Limb (tissue), 2 donors: ENCODE results near the gene TDRD15.
"Not testable (repeated sequence)": the region's sequence is repeated elsewhere in the genome, so short reads cannot be mapped to it uniquely, and the experiment has no call there.

Experiments
- DNase-seq, 2 donors: peaks; one replicate each; pipeline ENCODE4 v3.0.0-alpha.2; 2016; ENCODE audit errors: extremely low spot score in 2 of 2

TDRD15 gene

GRCh38 chr2:21146638-21147037 lies 22.9 kb downstream of the TDRD15 start:
- no peak for DNase-seq

- DNase-seq, result no peak
Observed at GRCh38 chr2:21148718-21149117, 24.9 kb downstream of the TDRD15 start.

GRCh38 chr2:21151234-21151633 lies 27.5 kb downstream of the TDRD15 start:
- not testable (repeated sequence) for DNase-seq

DNA sequence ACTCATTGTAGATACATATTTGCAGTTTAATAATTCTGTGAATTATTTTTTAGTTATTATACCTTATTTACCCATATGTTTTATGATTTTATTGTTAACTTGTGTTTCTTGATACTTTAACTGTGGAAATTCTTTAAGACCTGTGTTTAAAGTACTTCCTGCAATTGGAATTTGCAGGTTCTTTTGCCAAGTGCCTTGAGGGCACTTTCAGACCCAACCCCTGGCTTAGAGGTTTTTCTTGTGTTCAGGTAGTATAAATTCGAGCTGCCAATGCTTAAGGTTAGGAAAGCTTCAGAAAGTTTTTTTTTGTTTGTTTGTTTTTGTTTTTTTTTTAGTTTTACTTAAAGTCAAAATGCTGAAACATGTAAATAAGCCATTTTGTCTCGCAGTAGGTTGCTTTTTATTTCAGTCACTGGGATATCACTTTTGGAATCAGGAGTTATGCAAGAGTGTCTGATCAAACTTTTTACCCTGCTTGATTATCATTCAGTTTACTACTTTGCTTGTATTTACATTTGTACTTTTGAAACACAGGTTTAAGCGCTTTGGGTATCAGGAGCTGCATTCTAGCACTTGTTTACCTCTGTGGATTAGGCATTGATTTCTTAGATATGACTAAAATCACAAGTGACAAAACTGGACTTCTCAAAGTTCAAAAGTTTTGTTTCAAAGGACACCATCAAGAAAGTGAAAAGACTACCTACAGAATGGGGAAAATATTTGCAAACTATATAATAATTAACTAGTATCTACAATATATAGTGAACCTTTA lies 31.8 kb downstream of the TDRD15 start:
- no peak for DNase-seq

- DNase-seq, result no peak
Observed at GRCh38 chr2:21161122-21161521, 37.4 kb downstream of the TDRD15 start.

GRCh38 chr2:21161832-21162614 lies 38.3 kb downstream of the TDRD15 start:
- DNase-seq, result no peak

GRCh38 chr2:21162615-21162878 lies 38.8 kb downstream of the TDRD15 start:
- DNase-seq, result no peak

DNA sequence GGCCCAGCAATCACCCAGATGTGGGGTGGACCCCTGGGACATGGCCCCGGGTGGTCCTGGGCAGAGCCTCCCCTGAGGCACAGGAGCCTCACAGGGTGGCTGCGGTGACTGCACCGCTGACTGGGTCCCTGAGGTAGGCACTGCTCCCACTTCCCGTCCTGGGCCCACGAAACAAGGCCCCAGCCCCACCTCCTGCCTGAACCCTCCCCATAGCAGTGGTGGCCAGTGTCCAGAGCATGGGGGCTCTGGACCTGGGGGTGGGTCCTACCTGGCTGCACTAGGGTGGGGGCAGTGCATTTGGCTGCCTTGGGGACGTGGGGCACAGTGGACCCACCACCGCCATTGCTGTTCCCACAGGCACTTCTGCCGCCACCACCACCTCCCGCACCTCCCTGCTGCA lies 39.4 kb downstream of the TDRD15 start:
- no peak for DNase-seq

DNA sequence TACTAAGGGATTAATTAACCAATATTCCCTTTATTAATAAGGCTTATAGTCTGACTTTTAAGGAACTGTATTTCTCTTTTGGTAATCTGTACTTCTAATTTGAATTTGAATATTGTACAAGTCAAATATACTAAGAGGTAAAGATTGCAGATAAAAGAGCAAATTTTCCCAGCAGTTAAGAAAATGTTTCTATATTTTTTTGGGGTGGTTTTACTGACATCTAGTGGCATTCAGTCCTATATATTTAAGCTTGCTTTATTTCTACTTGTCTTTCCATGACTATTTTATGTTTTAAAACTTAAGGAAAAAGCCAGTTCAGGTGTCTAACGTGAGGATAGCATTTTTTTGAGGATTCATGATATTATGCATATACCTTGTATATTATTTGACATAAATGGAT lies 41.6 kb downstream of the TDRD15 start:
- peak in 1 of 2 donors; percentile 21 for DNase-seq

- peak in 1 of 2 donors; percentile 48 for DNase-seq
Observed at GRCh38 chr2:21175895-21176646, 52.3 kb downstream of the TDRD15 start.

- no peak for DNase-seq
Observed at GRCh38 chr2:21181957-21182356, 58.2 kb downstream of the TDRD15 start.

DNA sequence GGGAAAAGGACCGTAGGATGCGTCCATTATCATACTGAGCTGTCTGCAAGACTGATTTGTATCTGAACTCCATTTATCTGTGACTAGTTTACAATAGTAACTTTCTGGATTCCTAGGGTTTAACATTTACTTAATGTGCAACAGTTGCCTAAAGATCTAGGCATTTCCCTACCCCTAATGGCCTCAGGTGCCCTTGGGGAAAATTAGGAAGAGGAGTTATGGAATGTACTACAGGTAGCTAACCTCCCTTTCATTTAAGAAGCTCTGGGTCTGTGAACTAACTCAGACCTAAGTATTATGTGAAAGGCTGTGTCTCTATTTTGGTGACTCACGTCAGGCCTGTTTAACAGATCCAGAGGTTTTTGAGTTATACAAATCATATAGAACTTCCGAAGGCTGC lies 59.5 kb downstream of the TDRD15 start:
- no peak for DNase-seq

DNA sequence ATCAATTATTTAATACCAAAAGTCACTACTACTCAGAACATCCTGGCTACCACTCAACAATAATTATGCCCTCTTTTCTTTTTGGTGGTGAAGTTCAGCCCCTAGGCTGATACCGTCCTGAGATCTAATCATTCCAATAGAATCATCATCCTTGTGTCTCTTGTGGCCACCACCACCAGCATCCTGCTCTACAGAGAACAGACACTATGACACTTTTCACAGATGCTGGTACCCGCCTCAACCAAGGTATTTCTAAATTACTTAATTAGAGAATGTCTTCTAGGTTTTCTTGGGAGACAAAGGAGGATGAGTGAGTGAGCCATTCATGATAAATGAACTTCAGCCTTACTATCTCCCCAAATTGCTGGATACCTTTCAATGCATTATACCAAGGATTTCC lies 60.0 kb downstream of the TDRD15 start:
- DNase-seq, result no peak

DNA sequence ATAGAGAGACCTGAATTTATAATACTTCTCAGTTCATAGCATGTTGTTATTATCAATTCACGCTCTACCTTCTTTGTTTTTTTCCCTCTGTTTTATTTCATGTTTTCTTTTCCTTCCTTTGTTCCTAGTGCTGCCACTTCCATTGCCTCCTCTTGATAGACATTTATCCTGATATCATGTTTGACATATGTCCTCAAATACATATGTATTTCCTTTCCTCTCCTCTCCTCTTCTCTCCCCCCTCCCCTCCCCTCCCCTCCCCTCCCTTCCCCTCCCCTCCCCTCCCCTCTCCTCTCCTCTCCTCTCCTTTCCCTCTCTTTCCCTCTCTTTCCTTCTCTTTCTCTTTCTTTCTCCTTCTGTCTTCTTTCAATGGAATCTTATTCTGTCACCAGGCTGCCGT lies 67.8 kb downstream of the TDRD15 start:
- no peak for DNase-seq
